Activated CD4-positive, alpha-beta T cell treated with anti-CD3 and anti-CD28 coated beads, Interleukin-2, amount 50 U/mL, for 4 hours (primary cell): Measurements from ENCODE around the gene ADAM22.

Experiments used
- DNase-seq, 2 experiments: peaks; one replicate each; pipeline ENCODE4 v3.0.0-alpha.2; 2020

Gene ADAM22

GRCh38 chr7:88176190-88176589 is 242.1 kb downstream of the ADAM22 start:
- no peak for DNase-seq

- no peak for DNase-seq
Measured at GRCh38 chr7:88183051-88183450, 249.0 kb downstream of the ADAM22 start.

- peak in 1 of 2 experiments; percentile 1 for DNase-seq
Measured at GRCh38 chr7:88184848-88185304, 250.8 kb downstream of the ADAM22 start.

- DNase-seq = no peak
Measured at GRCh38 chr7:88185650-88186049, 251.6 kb downstream of the ADAM22 start.

GRCh38 chr7:88191911-88192310 is 257.9 kb downstream of the ADAM22 start:
- DNase-seq = no peak

GRCh38 chr7:88200261-88200660 is 266.2 kb downstream of the ADAM22 start:
- DNase-seq = no peak

- no peak for DNase-seq
Measured at GRCh38 chr7:88200789-88201188, 266.7 kb downstream of the ADAM22 start.

GRCh38 chr7:88201305-88201704 is 267.3 kb downstream of the ADAM22 start:
- no peak for DNase-seq

- no peak for DNase-seq
Measured at GRCh38 chr7:88202278-88202677, 268.2 kb downstream of the ADAM22 start.

GRCh38 chr7:88202799-88203198 is 268.7 kb downstream of the ADAM22 start:
- DNase-seq = no peak

GRCh38 chr7:88203401-88203800 is 269.4 kb downstream of the ADAM22 start:
- no peak for DNase-seq

- DNase-seq = no peak
Measured at GRCh38 chr7:88204525-88205110, 270.6 kb downstream of the ADAM22 start.

GRCh38 chr7:88205179-88205578 is 271.1 kb downstream of the ADAM22 start:
- DNase-seq = no peak

- no peak for DNase-seq
Measured at GRCh38 chr7:88206254-88206653, 272.2 kb downstream of the ADAM22 start.

GRCh38 chr7:88208521-88208920 is 274.5 kb downstream of the ADAM22 start:
- no peak for DNase-seq

GRCh38 chr7:88212918-88213317 is 278.9 kb downstream of the ADAM22 start:
- no peak for DNase-seq

- no peak for DNase-seq
Measured at GRCh38 chr7:88214456-88214855, 280.4 kb downstream of the ADAM22 start.

- DNase-seq = no peak
Measured at GRCh38 chr7:88215295-88215694, 281.2 kb downstream of the ADAM22 start.

- DNase-seq = no peak
Measured at GRCh38 chr7:88216276-88216675, 282.2 kb downstream of the ADAM22 start.

GRCh38 chr7:88217675-88218428 is 283.8 kb downstream of the ADAM22 start:
- no peak for DNase-seq

GRCh38 chr7:88218429-88218745 is 284.3 kb downstream of the ADAM22 start:
- no peak for DNase-seq

GRCh38 chr7:88218836-88219605 is 285.0 kb downstream of the ADAM22 start:
- peak in 1 of 2 experiments; percentile 5 for DNase-seq

GRCh38 chr7:88219781-88220747 is 286.0 kb downstream of the ADAM22 start, which contains the start of gene SRI:
SRI (minus strand) TSS chr7:88220038; CDS start chr7:88220026, 12 bp downstream.
- DNase-seq = peak; percentile 86
